ENCODE results near the gene MYZAP. TPM values are rescaled to one million over a fixed set of nuclear protein-coding genes. Genes with fewer than 3 reads are reported as not detected.
A peak's percentile ranks its signal among the peaks of the same experiment; 100 is the strongest.

The MYZAP gene
- total and polyA plus RNA-seq, 9 of the 15 experiments (the other 6 are each of a cell fraction or from before 2014, with no cell fraction given): 0.03 TPM; not detected in 8

DNA sequence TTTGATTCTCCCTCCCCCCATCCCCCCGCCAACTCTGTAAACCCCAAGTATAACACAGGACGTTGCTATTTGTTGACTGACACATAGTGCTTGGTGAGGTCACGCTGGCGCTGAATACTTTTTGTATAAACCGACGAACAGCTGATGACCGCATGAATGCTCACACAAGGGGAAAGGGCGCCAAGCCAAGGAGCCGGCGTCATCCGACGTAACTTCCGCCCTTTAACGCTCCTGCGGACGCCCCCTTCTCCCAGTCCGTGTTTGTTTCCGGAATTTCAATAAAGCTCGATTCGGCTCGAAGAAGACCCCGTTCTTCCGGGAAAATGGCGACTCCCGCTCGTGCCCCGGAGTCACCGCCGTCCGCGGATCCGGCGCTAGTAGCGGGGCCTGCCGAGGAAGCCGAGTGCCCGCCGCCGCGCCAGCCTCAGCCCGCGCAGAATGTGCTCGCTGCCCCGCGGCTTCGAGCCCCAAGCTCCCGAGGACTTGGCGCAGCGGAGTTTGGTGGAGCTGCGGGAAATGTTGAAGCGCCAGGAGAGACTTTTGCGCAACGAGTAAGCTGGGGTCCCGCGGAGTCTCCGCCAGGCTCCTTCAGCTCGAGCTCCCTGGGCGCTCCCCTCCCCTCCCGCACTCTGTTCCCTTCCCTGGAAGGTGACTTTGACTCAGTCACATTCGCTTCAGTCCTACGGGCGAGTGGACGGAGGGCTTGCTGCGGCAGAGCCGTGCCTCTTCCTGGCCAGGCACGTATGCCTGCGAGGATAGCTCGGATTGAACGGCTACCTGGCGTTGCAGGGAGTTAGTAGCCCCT lies 114.9 kb downstream of the MYZAP start, which contains the start of gene POLR2M (continued):
- no peak for TF ChIP-seq HMBOX1 (IDR thresholded peaks at IDR 0.05)
- TF ChIP-seq, protein P1, sequence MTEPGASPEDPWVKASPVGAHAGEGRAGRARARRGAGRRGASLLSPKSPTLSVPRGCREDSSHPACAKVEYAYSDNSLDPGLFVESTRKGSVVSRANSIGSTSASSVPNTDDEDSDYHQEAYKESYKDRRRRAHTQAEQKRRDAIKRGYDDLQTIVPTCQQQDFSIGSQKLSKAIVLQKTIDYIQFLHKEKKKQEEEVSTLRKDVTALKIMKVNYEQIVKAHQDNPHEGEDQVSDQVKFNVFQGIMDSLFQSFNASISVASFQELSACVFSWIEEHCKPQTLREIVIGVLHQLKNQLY (CRISPR knock-in tag; conservative IDR thresholded peaks at IDR 0.05): no peak
- TF ChIP-seq U2AF2 (optimal IDR thresholded peaks at IDR 0.05; ENCODE audit: low read depth, low read length): no peak
- TF ChIP-seq CCNT2 (IDR thresholded peaks at IDR 0.05; ENCODE audit: borderline replicate concordance, extremely low read depth, insufficient read length, low read depth, low read length): peak; percentile 52
- TF ChIP-seq MAFG (tag; conservative IDR thresholded peaks at IDR 0.05): no peak
- TF ChIP-seq NEUROD1 (IDR thresholded peaks at IDR 0.05; ENCODE audit: borderline replicate concordance, low read depth, low read length, partially characterized antibody): peak; percentile 43
- TF ChIP-seq ZNF507 (tag; conservative IDR thresholded peaks at IDR 0.05): no peak
- TF ChIP-seq, protein P2, sequence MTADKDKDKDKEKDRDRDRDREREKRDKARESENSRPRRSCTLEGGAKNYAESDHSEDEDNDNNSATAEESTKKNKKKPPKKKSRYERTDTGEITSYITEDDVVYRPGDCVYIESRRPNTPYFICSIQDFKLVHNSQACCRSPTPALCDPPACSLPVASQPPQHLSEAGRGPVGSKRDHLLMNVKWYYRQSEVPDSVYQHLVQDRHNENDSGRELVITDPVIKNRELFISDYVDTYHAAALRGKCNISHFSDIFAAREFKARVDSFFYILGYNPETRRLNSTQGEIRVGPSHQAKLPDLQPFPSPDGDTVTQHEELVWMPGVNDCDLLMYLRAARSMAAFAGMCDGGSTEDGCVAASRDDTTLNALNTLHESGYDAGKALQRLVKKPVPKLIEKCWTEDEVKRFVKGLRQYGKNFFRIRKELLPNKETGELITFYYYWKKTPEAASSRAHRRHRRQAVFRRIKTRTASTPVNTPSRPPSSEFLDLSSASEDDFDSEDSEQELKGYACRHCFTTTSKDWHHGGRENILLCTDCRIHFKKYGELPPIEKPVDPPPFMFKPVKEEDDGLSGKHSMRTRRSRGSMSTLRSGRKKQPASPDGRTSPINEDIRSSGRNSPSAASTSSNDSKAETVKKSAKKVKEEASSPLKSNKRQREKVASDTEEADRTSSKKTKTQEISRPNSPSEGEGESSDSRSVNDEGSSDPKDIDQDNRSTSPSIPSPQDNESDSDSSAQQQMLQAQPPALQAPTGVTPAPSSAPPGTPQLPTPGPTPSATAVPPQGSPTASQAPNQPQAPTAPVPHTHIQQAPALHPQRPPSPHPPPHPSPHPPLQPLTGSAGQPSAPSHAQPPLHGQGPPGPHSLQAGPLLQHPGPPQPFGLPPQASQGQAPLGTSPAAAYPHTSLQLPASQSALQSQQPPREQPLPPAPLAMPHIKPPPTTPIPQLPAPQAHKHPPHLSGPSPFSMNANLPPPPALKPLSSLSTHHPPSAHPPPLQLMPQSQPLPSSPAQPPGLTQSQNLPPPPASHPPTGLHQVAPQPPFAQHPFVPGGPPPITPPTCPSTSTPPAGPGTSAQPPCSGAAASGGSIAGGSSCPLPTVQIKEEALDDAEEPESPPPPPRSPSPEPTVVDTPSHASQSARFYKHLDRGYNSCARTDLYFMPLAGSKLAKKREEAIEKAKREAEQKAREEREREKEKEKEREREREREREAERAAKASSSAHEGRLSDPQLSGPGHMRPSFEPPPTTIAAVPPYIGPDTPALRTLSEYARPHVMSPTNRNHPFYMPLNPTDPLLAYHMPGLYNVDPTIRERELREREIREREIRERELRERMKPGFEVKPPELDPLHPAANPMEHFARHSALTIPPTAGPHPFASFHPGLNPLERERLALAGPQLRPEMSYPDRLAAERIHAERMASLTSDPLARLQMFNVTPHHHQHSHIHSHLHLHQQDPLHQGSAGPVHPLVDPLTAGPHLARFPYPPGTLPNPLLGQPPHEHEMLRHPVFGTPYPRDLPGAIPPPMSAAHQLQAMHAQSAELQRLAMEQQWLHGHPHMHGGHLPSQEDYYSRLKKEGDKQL (CRISPR knock-in tag; IDR thresholded peaks at IDR 0.05; ENCODE audit: borderline replicate concordance): no peak
- TF ChIP-seq, protein P3, sequence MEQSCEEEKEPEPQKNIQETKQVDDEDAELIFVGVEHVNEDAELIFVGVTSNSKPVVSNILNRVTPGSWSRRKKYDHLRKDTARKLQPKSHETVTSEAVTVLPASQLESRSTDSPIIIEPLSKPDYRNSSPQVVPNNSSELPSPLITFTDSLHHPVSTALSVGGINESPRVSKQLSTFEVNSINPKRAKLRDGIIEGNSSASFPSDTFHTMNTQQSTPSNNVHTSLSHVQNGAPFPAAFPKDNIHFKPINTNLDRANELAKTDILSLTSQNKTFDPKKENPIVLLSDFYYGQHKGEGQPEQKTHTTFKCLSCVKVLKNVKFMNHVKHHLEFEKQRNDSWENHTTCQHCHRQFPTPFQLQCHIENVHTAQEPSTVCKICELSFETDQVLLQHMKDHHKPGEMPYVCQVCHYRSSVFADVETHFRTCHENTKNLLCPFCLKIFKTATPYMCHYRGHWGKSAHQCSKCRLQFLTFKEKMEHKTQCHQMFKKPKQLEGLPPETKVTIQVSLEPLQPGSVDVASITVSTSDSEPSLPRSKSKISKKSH (CRISPR knock-in tag; IDR thresholded peaks at IDR 0.05): no peak
- peak; percentile 48 for TF ChIP-seq HMGN3 (IDR thresholded peaks at IDR 0.05; ENCODE audit: borderline replicate concordance, extremely low read depth, insufficient read length, low read depth, low read length)
- TF ChIP-seq FOXJ2 (tag; IDR thresholded peaks at IDR 0.05): no peak
- TF ChIP-seq ZNF184 (CRISPR knock-in tag; IDR thresholded peaks at IDR 0.05): no peak
- no peak; the same call in 1 of the 2 replicates for TF ChIP-seq RNF2 (IDR thresholded peaks at IDR 0.05)
- peak; percentile 97 for TF ChIP-seq CREB1 (IDR thresholded peaks at IDR 0.05)
- peak; percentile 95 for TF ChIP-seq CREB1 (CRISPR knock-in tag; IDR thresholded peaks at IDR 0.05)
- peak; percentile 23; the same call in 1 of the 2 replicates for TF ChIP-seq TEAD4 (IDR thresholded peaks at IDR 0.05; ENCODE audit: low read length)
- TF ChIP-seq TEAD4 (CRISPR knock-in tag; IDR thresholded peaks at IDR 0.05; ENCODE audit: borderline replicate concordance): no peak
- no peak for TF ChIP-seq ZNF3 (CRISPR knock-in tag; IDR thresholded peaks at IDR 0.05)
